Neural progenitor cell (in vitro differentiated cells): ENCODE measurements around the gene TTC24.

Experiments used
- CTCF ChIP-seq: fragments of 200-600 bp; sonication (generic); IDR thresholded peaks from 2 replicates; pipeline ENCODE4 v1.5.1; 2017; ENCODE audit warnings: antibody characterized with exemption, mild to moderate bottlenecking
- EZH2 ChIP-seq: fragments of 200-600 bp; sonication (generic); IDR thresholded peaks from 2 replicates; pipeline ENCODE4 v1.6.1; 2017; ENCODE audit warnings: antibody characterized with exemption, mild to moderate bottlenecking, moderate library complexity
- EZH2phosphoT487 ChIP-seq: fragments of 200-600 bp; sonication (generic); IDR thresholded peaks from 2 replicates; pipeline ENCODE4 v1.6.1; 2017; ENCODE audit warnings: antibody characterized with exemption

DNA sequence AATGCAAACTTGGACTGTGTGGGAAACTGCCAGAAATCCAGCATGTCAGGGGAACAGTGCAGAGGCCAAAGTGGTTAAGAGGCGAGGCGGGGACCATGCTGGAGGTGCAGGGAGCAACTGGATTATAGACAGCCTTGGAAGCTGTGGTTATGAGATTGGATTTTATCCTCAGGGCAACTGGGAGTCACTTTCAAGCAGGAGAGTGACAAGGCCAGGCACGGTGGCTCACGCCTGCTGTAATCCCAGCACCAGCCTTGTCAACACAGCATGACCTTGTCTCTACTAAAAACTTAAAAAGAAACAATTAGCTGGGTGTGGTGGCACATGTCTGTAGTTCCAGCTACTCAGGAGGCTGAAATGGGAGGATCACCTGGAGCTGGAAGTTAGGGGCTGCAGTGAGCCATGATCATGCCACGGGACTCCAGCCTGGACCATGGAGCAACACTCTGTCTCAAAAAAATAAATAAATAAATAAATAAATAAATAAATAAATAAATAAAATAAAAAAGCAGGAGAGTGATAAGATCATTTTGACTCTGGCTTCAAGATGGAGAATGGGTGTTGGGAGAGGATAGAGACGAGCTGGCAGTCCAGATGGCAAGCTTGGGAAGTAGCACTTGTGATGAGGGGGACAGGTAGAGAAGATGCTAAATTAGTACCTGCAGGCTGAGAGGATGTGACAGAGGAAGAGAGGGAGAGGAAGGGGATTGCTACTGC lies 43.2 kb downstream of the TTC24 start:
- TF ChIP-seq CTCF, result no peak
- TF ChIP-seq EZH2phosphoT487, result no peak
- TF ChIP-seq EZH2, result no peak
